HepG2 (cell line): ENCODE measurements around the gene CEP162.

ENCODE experiments used
- SIX1 ChIP-seq: sonication (generic); formaldehyde crosslinking; IDR thresholded peaks from 2 replicates; pipeline ENCODE4 v1.4.0; 2020; ENCODE audit warnings: missing genetic modification reagents, borderline replicate concordance
- TF ChIP-seq, protein P1 (sequence below): sonication (generic); formaldehyde crosslinking; IDR thresholded peaks from 2 replicates; pipeline ENCODE4 v1.8.1; 2023; ENCODE audit warnings: mild to moderate bottlenecking, missing genetic modification reagents
- TF ChIP-seq, protein P2 (sequence below): sonication (generic); formaldehyde crosslinking; IDR thresholded peaks from 2 replicates; pipeline ENCODE4 v1.5.0; 2020; ENCODE audit warnings: mild to moderate bottlenecking, missing genetic modification reagents, moderate library complexity
- TF ChIP-seq, protein P3 (sequence below): sonication (generic); formaldehyde crosslinking; IDR thresholded peaks from 2 replicates; pipeline ENCODE4 v1.4.0; 2020; ENCODE audit warnings: missing genetic modification reagents

DNA sequence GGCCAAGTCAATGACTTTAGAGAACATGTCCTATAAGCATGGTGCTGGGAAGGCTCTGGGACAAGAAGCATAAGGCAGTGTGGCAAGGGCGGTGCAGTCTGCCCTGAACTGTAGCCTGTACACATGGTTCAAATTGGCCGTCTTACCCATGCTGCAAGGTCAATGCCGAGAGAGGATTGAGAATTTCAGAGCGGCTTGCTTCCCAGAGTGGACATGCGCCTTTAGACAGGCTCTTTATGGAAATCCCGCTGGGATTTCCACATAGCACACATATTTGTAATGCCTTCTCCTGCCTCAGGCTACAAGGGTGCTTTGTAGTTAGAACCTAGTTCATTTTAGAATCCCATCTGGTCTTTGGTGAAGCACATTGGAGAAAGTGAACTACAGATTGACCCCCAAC, 36.1 kb upstream of the CEP162 start:
- TF ChIP-seq, protein P1, sequence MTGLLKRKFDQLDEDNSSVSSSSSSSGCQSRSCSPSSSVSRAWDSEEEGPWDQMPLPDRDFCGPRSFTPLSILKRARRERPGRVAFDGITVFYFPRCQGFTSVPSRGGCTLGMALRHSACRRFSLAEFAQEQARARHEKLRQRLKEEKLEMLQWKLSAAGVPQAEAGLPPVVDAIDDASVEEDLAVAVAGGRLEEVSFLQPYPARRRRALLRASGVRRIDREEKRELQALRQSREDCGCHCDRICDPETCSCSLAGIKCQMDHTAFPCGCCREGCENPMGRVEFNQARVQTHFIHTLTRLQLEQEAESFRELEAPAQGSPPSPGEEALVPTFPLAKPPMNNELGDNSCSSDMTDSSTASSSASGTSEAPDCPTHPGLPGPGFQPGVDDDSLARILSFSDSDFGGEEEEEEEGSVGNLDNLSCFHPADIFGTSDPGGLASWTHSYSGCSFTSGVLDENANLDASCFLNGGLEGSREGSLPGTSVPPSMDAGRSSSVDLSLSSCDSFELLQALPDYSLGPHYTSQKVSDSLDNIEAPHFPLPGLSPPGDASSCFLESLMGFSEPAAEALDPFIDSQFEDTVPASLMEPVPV (CRISPR knock-in tag), result no peak
- TF ChIP-seq, protein P2, sequence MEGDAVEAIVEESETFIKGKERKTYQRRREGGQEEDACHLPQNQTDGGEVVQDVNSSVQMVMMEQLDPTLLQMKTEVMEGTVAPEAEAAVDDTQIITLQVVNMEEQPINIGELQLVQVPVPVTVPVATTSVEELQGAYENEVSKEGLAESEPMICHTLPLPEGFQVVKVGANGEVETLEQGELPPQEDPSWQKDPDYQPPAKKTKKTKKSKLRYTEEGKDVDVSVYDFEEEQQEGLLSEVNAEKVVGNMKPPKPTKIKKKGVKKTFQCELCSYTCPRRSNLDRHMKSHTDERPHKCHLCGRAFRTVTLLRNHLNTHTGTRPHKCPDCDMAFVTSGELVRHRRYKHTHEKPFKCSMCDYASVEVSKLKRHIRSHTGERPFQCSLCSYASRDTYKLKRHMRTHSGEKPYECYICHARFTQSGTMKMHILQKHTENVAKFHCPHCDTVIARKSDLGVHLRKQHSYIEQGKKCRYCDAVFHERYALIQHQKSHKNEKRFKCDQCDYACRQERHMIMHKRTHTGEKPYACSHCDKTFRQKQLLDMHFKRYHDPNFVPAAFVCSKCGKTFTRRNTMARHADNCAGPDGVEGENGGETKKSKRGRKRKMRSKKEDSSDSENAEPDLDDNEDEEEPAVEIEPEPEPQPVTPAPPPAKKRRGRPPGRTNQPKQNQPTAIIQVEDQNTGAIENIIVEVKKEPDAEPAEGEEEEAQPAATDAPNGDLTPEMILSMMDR (CRISPR knock-in tag), result no peak
- no peak for TF ChIP-seq SIX1 (CRISPR knock-in tag)
- TF ChIP-seq, protein P3, sequence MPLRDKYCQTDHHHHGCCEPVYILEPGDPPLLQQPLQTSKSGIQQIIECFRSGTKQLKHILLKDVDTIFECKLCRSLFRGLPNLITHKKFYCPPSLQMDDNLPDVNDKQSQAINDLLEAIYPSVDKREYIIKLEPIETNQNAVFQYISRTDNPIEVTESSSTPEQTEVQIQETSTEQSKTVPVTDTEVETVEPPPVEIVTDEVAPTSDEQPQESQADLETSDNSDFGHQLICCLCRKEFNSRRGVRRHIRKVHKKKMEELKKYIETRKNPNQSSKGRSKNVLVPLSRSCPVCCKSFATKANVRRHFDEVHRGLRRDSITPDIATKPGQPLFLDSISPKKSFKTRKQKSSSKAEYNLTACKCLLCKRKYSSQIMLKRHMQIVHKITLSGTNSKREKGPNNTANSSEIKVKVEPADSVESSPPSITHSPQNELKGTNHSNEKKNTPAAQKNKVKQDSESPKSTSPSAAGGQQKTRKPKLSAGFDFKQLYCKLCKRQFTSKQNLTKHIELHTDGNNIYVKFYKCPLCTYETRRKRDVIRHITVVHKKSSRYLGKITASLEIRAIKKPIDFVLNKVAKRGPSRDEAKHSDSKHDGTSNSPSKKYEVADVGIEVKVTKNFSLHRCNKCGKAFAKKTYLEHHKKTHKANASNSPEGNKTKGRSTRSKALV (CRISPR knock-in tag), result no peak
